A549 (cell line): ENCODE data around the gene TRIM28. TPM values are rescaled to one million over a fixed set of nuclear protein-coding genes. Genes with fewer than 3 reads are reported as not detected.
A peak's percentile ranks its signal among the peaks of the same experiment; 100 is the strongest.

Experiments used
- ATOH8 ChIP-seq: fragments of 250-450 bp; sonication (Bioruptor Pico); IDR thresholded peaks from 2 replicates; pipeline ENCODE4 v1.5.0; 2020; ENCODE audit warnings: low read depth, mild to moderate bottlenecking, moderate library complexity
- BCL3 ChIP-seq: fragments of >200 bp; sonication (Bioruptor Twin); formaldehyde crosslinking; IDR thresholded peaks from 3 replicates; pipeline ENCODE4 v1.6.1; 2016
- CEBPB ChIP-seq, 2 experiments: fragments of >200 bp in 1 of 2; sonication (Bioruptor Twin) in 1 of 2; formaldehyde crosslinking in 1 of 2; IDR thresholded peaks; 2 replicates each; pipeline ENCODE4 v1.6.1; 2012 to 2016
- CHD2 ChIP-seq: fragments of 150-350 bp; IDR thresholded peaks from 2 replicates; pipeline ENCODE4 v1.6.1; 2014; ENCODE audit warnings: low read length; ENCODE audit not compliant: partially characterized antibody
- CHD4 ChIP-seq: fragments of 200-600 bp; sonication (generic); IDR thresholded peaks from 2 replicates; pipeline ENCODE4 v1.6.1; 2016; ENCODE audit warnings: antibody characterized with exemption, mild to moderate bottlenecking, borderline replicate concordance
- EHMT2 ChIP-seq: fragments of 200-600 bp; sonication (generic); IDR thresholded peaks from 2 replicates; pipeline ENCODE4 v1.6.1; 2016; ENCODE audit warnings: antibody characterized with exemption, low read depth, mild to moderate bottlenecking, moderate library complexity
- EP300 ChIP-seq, 2 experiments: fragments of >200 bp; sonication (Bioruptor Twin); formaldehyde crosslinking; IDR thresholded peaks; 2 replicates in 1 of 2; 3 replicates in 1 of 2; pipeline ENCODE4 v1.6.1; 2016 to 2017
- FOSB ChIP-seq: fragments of 250-450 bp; sonication (Bioruptor Pico); IDR thresholded peaks from 2 replicates; pipeline ENCODE4 v1.5.0; 2020; ENCODE audit warnings: mild to moderate bottlenecking, moderate library complexity
- FOSL2 ChIP-seq, 2 experiments: fragments of 450-650 bp in 1 of 2; fragments of >200 bp in 1 of 2; sonication (Bioruptor Twin) in 1 of 2; formaldehyde crosslinking; IDR thresholded peaks; 2 replicates each; pipeline versions ENCODE4 v1.5.0 to v1.6.1; 2016 to 2020; ENCODE audit warnings: mild to moderate bottlenecking in 1 of 2, moderate library complexity in 1 of 2
- GATA3 ChIP-seq: IDR thresholded peaks from 2 replicates; pipeline ENCODE4 v1.6.1; 2012; ENCODE audit warnings: borderline replicate concordance
- HES2 ChIP-seq: fragments of >200 bp; sonication (Bioruptor Twin); formaldehyde crosslinking; IDR thresholded peaks from 2 replicates; pipeline ENCODE4 v1.6.1; 2016
- HMGXB4 ChIP-seq: fragments of 250-450 bp; sonication (Bioruptor Pico); IDR thresholded peaks from 2 replicates; pipeline ENCODE4 v1.5.0; 2021; ENCODE audit warnings: mild to moderate bottlenecking, moderate library complexity, borderline replicate concordance
- HOXB5 ChIP-seq: fragments of 250-450 bp; sonication (Bioruptor Pico); IDR thresholded peaks from 2 replicates; pipeline ENCODE4 v1.5.0; 2020; ENCODE audit warnings: mild to moderate bottlenecking, moderate library complexity
- JUN ChIP-seq, 2 experiments: fragments of >200 bp; sonication (Bioruptor Twin); formaldehyde crosslinking; IDR thresholded peaks; 2 replicates in 1 of 2; 3 replicates in 1 of 2; pipeline ENCODE4 v1.6.1; 2016 to 2017
- JUNB ChIP-seq: fragments of >200 bp; sonication (Bioruptor Twin); formaldehyde crosslinking; IDR thresholded peaks from 2 replicates; pipeline ENCODE4 v1.6.1; 2016
- KDM1A ChIP-seq: fragments of 200-600 bp; sonication (generic); IDR thresholded peaks from 2 replicates; pipeline ENCODE4 v1.6.1; 2016; ENCODE audit warnings: low read depth, mild to moderate bottlenecking
- MAFK ChIP-seq: fragments of 450-650 bp; IDR thresholded peaks from 2 replicates; pipeline ENCODE4 v1.6.1; 2014; ENCODE audit not compliant: partially characterized antibody
- MAX ChIP-seq: IDR thresholded peaks from 2 replicates; pipeline ENCODE4 v1.6.1; 2012
- MAZ ChIP-seq: fragments of 150-350 bp; IDR thresholded peaks from 2 replicates; pipeline ENCODE4 v1.6.1; 2014; ENCODE audit warnings: antibody characterized with exemption, low read depth, low read length, borderline replicate concordance
- MYC ChIP-seq: IDR thresholded peaks from 2 replicates; pipeline ENCODE4 v1.6.1; 2012; ENCODE audit warnings: mild to moderate bottlenecking, inconsistent platforms, low read length, improper control_type of control experiment, borderline replicate concordance
- NFE2L2 ChIP-seq: fragments of 150-350 bp; conservative IDR thresholded peaks from 2 replicates; pipeline ENCODE4 v1.6.1; 2014; ENCODE audit warnings: low read length
- PBX3 ChIP-seq: IDR thresholded peaks from 2 replicates; pipeline ENCODE4 v1.6.1; 2012
- PHF8 ChIP-seq: fragments of 200-600 bp; sonication (generic); IDR thresholded peaks from 2 replicates; pipeline ENCODE4 v1.6.1; 2016; ENCODE audit warnings: low read depth, mild to moderate bottlenecking, antibody characterized with exemption, moderate library complexity, borderline replicate concordance
- POLR2A ChIP-seq: IDR thresholded peaks from 2 replicates; pipeline ENCODE4 v1.6.1; 2012; ENCODE audit warnings: mild to moderate bottlenecking, low read length
- RARB ChIP-seq: fragments of 250-450 bp; sonication (Bioruptor Pico); IDR thresholded peaks from 2 replicates; pipeline ENCODE4 v1.8.0; 2021; ENCODE audit warnings: mild to moderate bottlenecking, moderate library complexity
- RFX5 ChIP-seq: fragments of 450-650 bp; IDR thresholded peaks from 2 replicates; pipeline ENCODE4 v1.7.1; 2014; ENCODE audit warnings: antibody characterized with exemption, mild to moderate bottlenecking, moderate library complexity
- RNF2 ChIP-seq: fragments of 200-600 bp; sonication (generic); IDR thresholded peaks from 2 replicates; pipeline ENCODE4 v1.6.1; 2016; ENCODE audit warnings: low read depth, mild to moderate bottlenecking, antibody characterized with exemption, moderate library complexity, borderline replicate concordance
- TP53 ChIP-seq: fragments of 250-450 bp; sonication (Bioruptor Pico); IDR thresholded peaks from 2 replicates; pipeline ENCODE4 v1.5.0; 2021; ENCODE audit warnings: mild to moderate bottlenecking, moderate library complexity
- ZSCAN20 ChIP-seq: fragments of 250-450 bp; sonication (Bioruptor Pico); IDR thresholded peaks from 2 replicates; pipeline ENCODE4 v1.8.0; 2022; ENCODE audit warnings: mild to moderate bottlenecking, moderate library complexity
- polyA plus RNA-seq, 4 experiments: library from polyadenylated mRNA; depleted of rRNA in 3 of 4; stranded (reverse); fragments of >200 nt; fragmentation: RNase III in 1 of 4; extraction: RNeasy Plus Mini Kit Qiagen cat#74134 plus additional on column Dnase treatment in 1 of 4; gene quantifications; 2 replicates in 3 of 4; 3 replicates in 1 of 4; pipeline ENCODE4 v1.2.3, GENCODE V29; 2011 to 2017

Gene TRIM28
- polyA plus RNA-seq, 2 of the 4 experiments (the other 2 are of a cell fraction), result 576 to 656 TPM

- TF ChIP-seq JUNB (no peak), HES2 (no peak), ZSCAN20 (CRISPR knock-in tag) (no peak), FOSL2 (IDR thresholded peaks at IDR 0.05) (no peak), FOSL2 (CRISPR knock-in tag; IDR thresholded peaks at IDR 0.05) (peak; percentile 21; the same call in 1 of the 2 replicates), KDM1A (no peak), RARB (CRISPR knock-in tag) (0 out of 2 replicates have a peak, but pooled peaks have one; percentile 31), NFE2L2 (no peak), MYC (peak; percentile 96), PHF8 (peak; percentile 86; the same call in 1 of the 2 replicates), MAX (peak; percentile 99; the same call in 1 of the 2 replicates), BCL3 (peak; percentile 82; the same call in 2 of the 3 replicates), PBX3 (peak; percentile 49), TP53 (CRISPR knock-in tag) (peak; percentile 86; the same call in 1 of the 2 replicates), HMGXB4 (CRISPR knock-in tag) (0 out of 2 replicates have a peak, but pooled peaks have one; percentile 16), CHD2 (peak; percentile 61), RFX5 (peak; percentile 8; the same call in 1 of the 2 replicates), FOSB (CRISPR knock-in tag) (peak; percentile 95), EP300 (IDR thresholded peaks at IDR 0.05) (no peak), GATA3 (peak; percentile 33; the same call in 1 of the 2 replicates), RNF2 (no peak), MAFK (no peak), HOXB5 (peak; percentile 78), POLR2A (peak; percentile 78), JUN (IDR thresholded peaks at IDR 0.05) (peak; percentile 75 to 77; a peak in 4 of 5 replicates), ATOH8 (CRISPR knock-in tag) (peak; percentile 39; the same call in 1 of the 2 replicates), CEBPB (IDR thresholded peaks at IDR 0.05) (no peak), MAZ (no peak; the same call in 1 of the 2 replicates), EHMT2 (no peak), CHD4 (no peak)
- TF ChIP-seq, all 56 proteins: peak for 23
Observed at GRCh38 chr19:58559275-58560006, 15.6 kb downstream of the TRIM28 start (continued).
